ENCODE results near the gene TMEM182.

TMEM182 gene

GRCh38 chr2:102841107-102841840 is 79.4 kb downstream of the TMEM182 start:
- Mint-ChIP-seq H3K9me3 (no peaks in the 10 kb centered on the region), H3K36me3 (ENCODE audit: low read depth) (no peaks in the 10 kb centered on the region), H3K4me1 (ENCODE audit: low read depth) (no peaks in the 10 kb centered on the region), H3K27ac (no peak overlapping the region), H3K27me3 (ENCODE audit: low read depth) (no peaks in the 10 kb centered on the region), H3K4me3 (no peak overlapping the region)
- DNase-seq (ENCODE audit: low spot score), result no peak

- DNase-seq (ENCODE audit: low spot score), result no peak
- no peaks in the 10 kb centered on the region for H3K36me3 Mint-ChIP-seq (ENCODE audit: low read depth)
- peaks cover 4% of the 10 kb centered on the region for H3K27me3 Mint-ChIP-seq (ENCODE audit: low read depth)
- no peaks in the 10 kb centered on the region for H3K4me1 Mint-ChIP-seq (ENCODE audit: low read depth)
- no peak overlapping the region for H3K4me3 Mint-ChIP-seq
- H3K27ac Mint-ChIP-seq, result no peak overlapping the region
- H3K9me3 Mint-ChIP-seq, result no peaks in the 10 kb centered on the region
Measured at GRCh38 chr2:102843764-102844443, 82.1 kb downstream of the TMEM182 start.

GRCh38 chr2:102844911-102845310 is 83.1 kb downstream of the TMEM182 start:
- Mint-ChIP-seq H3K27ac (no peak overlapping the region), H3K27me3 (ENCODE audit: low read depth) (peaks cover 7% of the 10 kb centered on the region), H3K4me1 (ENCODE audit: low read depth) (no peaks in the 10 kb centered on the region), H3K4me3 (no peak overlapping the region), H3K36me3 (ENCODE audit: low read depth) (no peaks in the 10 kb centered on the region), H3K9me3 (no peaks in the 10 kb centered on the region)
- DNase-seq (ENCODE audit: low spot score), result no peak

GRCh38 chr2:102848366-102848839 is 86.6 kb downstream of the TMEM182 start:
- Mint-ChIP-seq H3K4me1 (ENCODE audit: low read depth) (no peaks in the 10 kb centered on the region), H3K36me3 (ENCODE audit: low read depth) (no peaks in the 10 kb centered on the region), H3K27me3 (ENCODE audit: low read depth) (peaks cover 7% of the 10 kb centered on the region), H3K27ac (no peak overlapping the region), H3K9me3 (peaks cover 4% of the 10 kb centered on the region), H3K4me3 (no peak overlapping the region)
- DNase-seq (ENCODE audit: low spot score), result no peak

GRCh38 chr2:102850888-102851287 is 89.1 kb downstream of the TMEM182 start:
- Mint-ChIP-seq H3K27me3 (ENCODE audit: low read depth) (peaks cover 7% of the 10 kb centered on the region), H3K9me3 (peaks cover 4% of the 10 kb centered on the region), H3K4me1 (ENCODE audit: low read depth) (no peaks in the 10 kb centered on the region), H3K36me3 (ENCODE audit: low read depth) (no peaks in the 10 kb centered on the region), H3K27ac (no peak overlapping the region), H3K4me3 (no peak overlapping the region)
- no peak for DNase-seq (ENCODE audit: low spot score)

- no peaks in the 10 kb centered on the region for H3K4me1 Mint-ChIP-seq (ENCODE audit: low read depth)
- H3K9me3 Mint-ChIP-seq, result peaks cover 4% of the 10 kb centered on the region
- H3K27me3 Mint-ChIP-seq (ENCODE audit: low read depth), result peaks cover 7% of the 10 kb centered on the region
- H3K4me3 Mint-ChIP-seq, result no peak overlapping the region
- H3K27ac Mint-ChIP-seq, result no peak overlapping the region
- no peaks in the 10 kb centered on the region for H3K36me3 Mint-ChIP-seq (ENCODE audit: low read depth)
- no peak for DNase-seq (ENCODE audit: low spot score)
Measured at GRCh38 chr2:102852867-102853266, 91.0 kb downstream of the TMEM182 start.
